Measurements from ENCODE around the gene TRMT61B.

The TRMT61B gene

DNA sequence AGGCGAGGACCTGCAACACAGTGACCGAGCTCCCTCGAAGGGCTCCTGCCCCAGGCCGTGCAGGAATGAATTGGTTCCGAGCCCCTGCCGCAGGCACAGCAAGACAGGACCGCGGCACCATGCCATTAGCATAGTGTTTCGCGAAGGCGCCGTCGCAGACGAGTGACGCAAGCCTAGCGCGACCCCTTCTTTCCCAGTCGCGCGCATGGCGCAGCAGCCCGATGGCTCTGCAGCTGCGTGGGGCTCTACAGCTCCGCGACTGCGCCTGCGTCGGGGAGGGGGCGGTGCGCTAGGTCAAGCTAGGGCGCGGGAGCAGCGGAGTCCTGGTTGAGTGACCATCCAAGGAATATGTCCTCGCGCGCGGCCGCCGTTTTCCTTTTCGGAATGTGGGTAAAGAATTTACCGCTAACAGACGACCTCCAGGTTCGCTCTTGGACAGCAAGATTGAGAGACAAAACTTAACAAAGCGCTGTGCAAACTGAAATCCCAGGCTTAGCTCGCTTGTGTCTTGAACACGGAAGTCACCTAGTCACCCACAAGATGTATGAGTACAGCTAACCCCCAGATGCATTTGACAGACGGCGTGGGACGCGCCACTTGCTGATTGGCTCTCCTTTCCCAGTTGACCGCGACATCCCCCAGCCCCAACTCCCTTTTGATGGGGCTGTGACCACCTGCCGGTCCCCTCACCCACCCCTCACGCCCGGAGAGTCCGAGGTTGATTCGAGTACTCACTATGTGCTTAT is at the start of gene TRMT61B:
TSS of gene TRMT61B (minus strand) at position 164 of the 746 bp plus-strand sequence. CDS start at position 132, 32 bp downstream.
- DNase-seq = peak; percentile 77 to 99 (median 92)

DNA sequence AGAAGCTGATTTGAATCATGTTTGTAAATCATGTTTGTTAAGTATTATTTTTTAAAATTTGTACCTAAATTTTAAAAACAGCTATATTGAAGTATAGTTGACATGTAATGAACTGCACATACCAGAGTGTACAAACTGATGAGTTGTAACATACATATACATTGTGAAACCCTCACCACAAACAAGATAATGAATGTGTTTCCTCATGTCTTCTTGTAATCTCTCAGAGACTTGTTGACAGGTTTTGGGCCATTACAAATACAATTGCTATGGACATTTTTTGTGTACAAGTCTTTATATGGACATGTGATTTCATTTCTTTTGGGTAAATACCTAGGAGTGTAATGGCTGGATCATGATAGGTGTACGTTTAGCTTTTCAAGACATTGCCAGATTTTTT is 45.8 kb upstream of the TRMT61B start:
- no peak for DNase-seq

- no peak for DNase-seq
Observed at GRCh38 chr2:28909655-28910353, 39.7 kb upstream of the TRMT61B start.

- no peak for DNase-seq
Observed at GRCh38 chr2:28908172-28908571, 38.1 kb upstream of the TRMT61B start.

DNA sequence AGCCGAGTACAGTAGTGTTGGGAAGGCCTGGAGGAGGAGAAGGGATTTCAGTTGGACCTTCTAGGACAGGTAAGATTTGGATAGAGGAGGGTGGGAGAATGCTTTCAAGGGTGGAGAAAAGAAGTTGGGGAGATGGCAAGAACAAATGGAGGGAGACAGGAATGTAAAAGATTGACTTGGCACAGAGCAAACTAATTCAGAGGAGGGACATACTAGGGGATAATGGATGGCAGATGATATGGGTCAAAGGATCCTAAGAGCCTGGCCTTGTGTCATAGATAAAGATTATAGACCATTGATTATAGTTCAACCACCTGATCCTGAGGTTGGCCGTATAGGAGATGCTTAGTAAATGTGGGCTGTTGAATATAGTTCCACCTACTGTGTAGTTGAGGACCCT is 36.7 kb upstream of the TRMT61B start:
- no peak for DNase-seq

GRCh38 chr2:28906376-28906775 is 36.3 kb upstream of the TRMT61B start:
- no peak for DNase-seq

DNA sequence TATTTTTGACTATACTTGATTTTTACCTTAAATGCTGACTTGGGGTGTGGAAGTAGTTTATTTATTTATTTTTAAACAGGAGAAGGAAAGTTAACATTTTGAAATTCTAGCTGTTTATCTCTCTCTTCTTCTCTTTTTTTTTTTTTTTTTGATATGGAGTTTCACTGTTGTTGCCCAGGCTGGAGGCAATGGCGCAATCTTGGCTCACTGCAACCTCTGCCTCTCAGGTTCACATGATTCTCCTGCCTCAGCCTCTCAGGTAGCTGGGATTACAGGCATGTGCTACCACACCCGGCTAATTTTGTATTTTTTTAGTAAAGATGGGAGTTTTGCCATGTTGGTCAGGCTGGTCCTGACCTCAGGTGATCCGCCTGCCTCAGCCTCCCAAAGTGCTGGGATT is 35.4 kb upstream of the TRMT61B start:
- no peak for DNase-seq

- no peak for DNase-seq
Observed at GRCh38 chr2:28904802-28905457, 34.8 kb upstream of the TRMT61B start.

DNA sequence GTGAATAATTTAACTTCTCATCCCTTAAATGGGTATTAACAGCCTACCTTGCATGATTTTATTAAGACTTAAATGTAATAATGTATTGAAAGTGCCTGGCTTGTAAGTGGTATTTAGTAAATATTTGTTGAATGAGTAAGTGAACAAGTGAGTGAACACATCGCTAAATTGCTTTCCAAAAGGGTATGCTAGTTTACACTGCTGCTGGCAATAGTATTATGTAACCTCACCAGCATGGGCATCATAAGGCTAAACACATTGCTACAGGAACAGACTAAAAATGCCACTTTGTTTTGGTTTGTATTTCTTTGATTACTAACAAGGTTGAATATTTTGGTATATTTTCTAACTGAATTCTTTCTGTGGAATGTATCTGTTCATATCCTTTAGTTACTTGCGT is 34.2 kb upstream of the TRMT61B start:
- no peak for DNase-seq

DNA sequence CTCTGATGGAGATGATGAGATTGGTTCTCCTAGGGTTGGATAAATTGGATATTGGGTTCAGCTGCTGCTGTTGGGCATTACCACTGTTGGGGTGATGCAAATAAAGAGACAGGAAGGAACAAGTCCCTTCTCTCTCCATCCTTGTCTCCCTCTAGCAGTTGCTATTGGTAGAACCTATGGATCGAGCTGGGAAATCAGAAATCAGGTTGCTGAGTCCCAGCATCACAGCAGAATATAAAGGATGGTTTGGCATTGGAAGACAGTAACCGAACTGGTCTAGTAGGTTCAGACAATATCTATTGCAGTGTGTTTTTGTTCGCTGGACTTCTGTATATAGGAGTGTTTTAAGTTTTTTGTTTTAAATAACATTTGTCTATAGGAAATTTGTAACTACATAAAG is 32.5 kb upstream of the TRMT61B start:
- no peak for DNase-seq

- no peak for DNase-seq
Observed at GRCh38 chr2:28901841-28902240, 31.7 kb upstream of the TRMT61B start.

DNA sequence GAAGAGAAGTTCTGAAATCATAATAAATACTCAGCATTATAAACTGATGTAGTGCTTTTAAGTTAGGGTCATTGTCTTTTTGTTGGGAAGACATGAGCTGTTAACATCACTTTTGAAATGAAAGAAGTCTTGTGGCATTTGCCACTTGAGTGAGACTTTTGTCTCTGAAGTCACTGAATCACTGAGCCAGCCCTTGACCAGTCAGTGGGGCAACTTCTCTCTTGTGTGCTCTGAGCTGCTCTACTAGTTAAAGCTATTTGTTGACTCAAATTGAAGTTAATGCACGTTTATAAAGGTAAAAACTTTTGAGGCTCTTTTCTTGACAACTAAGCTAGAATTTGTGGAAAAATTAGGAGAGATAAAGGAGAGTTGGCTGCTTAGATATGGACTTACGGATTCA is 31.1 kb upstream of the TRMT61B start:
- DNase-seq = no peak

GRCh38 chr2:28898048-28898447 is 27.9 kb upstream of the TRMT61B start:
- DNase-seq = no peak

GRCh38 chr2:28896906-28897305 is 26.8 kb upstream of the TRMT61B start:
- no peak for DNase-seq

- DNase-seq = peak in 15 of 51 donors; percentile 1 to 37 (median 19)
Observed at GRCh38 chr2:28895189-28895893, 25.2 kb upstream of the TRMT61B start.

GRCh38 chr2:28894470-28895188 is 24.5 kb upstream of the TRMT61B start, which contains the start of gene WDR43:
Gene WDR43 (plus strand): TSS chr2:28894667. CDS start chr2:28894699, 32 bp downstream.
- DNase-seq = peak; percentile 78 to 99 (median 94)

DNA sequence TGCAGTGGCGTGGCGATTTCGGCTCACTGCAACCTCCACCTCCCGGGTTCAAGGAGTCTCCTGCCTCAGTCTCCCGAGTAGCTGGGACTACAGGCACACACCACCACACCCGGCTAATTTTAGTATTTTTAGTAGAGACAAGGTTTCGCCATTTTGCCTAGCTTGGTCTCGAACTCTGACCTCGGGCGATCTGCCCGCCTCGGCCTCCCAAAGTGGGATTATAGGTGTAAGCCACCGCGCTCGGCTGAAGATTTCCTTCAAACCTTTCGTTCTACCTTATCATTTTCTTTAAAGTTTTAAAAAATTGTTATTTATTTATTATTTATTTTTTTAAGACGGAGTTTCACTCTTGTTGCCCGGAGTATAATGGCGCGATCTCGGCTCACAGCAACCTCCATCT is 23.4 kb upstream of the TRMT61B start:
- DNase-seq = no peak

- DNase-seq = no peak
Observed at GRCh38 chr2:28880193-28880592, 10.1 kb upstream of the TRMT61B start.

- no peak for DNase-seq
Observed at GRCh38 chr2:28871620-28872019, 1.5 kb upstream of the TRMT61B start.

GRCh38 chr2:28869494-28870145 is 489 bp downstream of the TRMT61B start:
- DNase-seq = peak in 5 of 51 donors; percentile 35 to 50 (median 37)

Data from hypothalamus (tissue), 51 donors.